GM12874 (cell line): ENCODE results near the gene IGSF11.
A peak's percentile ranks its signal among the peaks of the same experiment; 100 is the strongest.

Experiments used
- CTCF ChIP-seq: IDR thresholded peaks from 2 replicates; pipeline ENCODE4 v1.5.1; 2011; ENCODE audit warnings: low read depth, mild to moderate bottlenecking, control low read depth, low read length, moderate library complexity; ENCODE audit not compliant: insufficient read depth

The IGSF11 gene

GRCh38 chr3:118900737-118901525 lies 133.7 kb downstream of the IGSF11 start:
- no peak for TF ChIP-seq CTCF

GRCh38 chr3:118890206-118890605 lies 144.4 kb downstream of the IGSF11 start:
- TF ChIP-seq CTCF, result no peak

GRCh38 chr3:118889691-118890090 lies 145.0 kb downstream of the IGSF11 start:
- no peak for TF ChIP-seq CTCF

GRCh38 chr3:118886708-118887107 lies 147.9 kb downstream of the IGSF11 start:
- no peak for TF ChIP-seq CTCF

- peak; percentile 89 for TF ChIP-seq CTCF
These were observed 149.9 kb downstream of the IGSF11 start for GRCh38 chr3:118884748-118885206.

GRCh38 chr3:118882353-118882947 lies 152.2 kb downstream of the IGSF11 start:
- TF ChIP-seq CTCF, result peak; percentile 57

- TF ChIP-seq CTCF, result no peak
These were observed 166.6 kb downstream of the IGSF11 start for GRCh38 chr3:118868051-118868450.
